IMR-90 (cell line): ENCODE results near the gene UTP4. TPM values are rescaled to one million over a fixed set of nuclear protein-coding genes. Genes with fewer than 3 reads are reported as not detected.

Experiments used
- ATAC-seq: fragments of 200-7000 bp; cut with Tn5 transposase; 2 replicates; pipeline ENCODE4 v1.9.1; 2020; ENCODE audit warnings: low read depth, mild to moderate bottlenecking, moderate library complexity
- BruUV-seq: library from RNA; stranded (reverse); fragments of 400-500 nt; replicated peaks from 2 replicates; lab custom pipeline; 2021; lab: Mats Ljungman, UMichigan
- CTCF ChIA-PET: fragments of 300-600 bp; formaldehyde crosslinking; extraction: SDS; loops from one replicate; lab custom pipeline; 2021; ENCODE audit warnings: antibody characterized with exemption; lab: Yijun Ruan, JAX
- POLR2A ChIA-PET: fragments of 300-600 bp; sonication (Branson Sonifier 250); formaldehyde crosslinking; loops from one replicate; lab custom pipeline; 2022; ENCODE audit warnings: antibody characterized with exemption; ENCODE audit not compliant: unreplicated experiment; lab: Charles Lee
- DNase-seq: peaks from one replicate; pipeline ENCODE4 v3.0.0; 2013
- H2AFZ ChIP-seq: replicated peaks from 2 replicates; pipeline ENCODE3; 2013; ENCODE audit warnings: low read length, mild to moderate bottlenecking; ENCODE audit not compliant: poor library complexity
- H2AK5ac ChIP-seq: 2 replicates; pipeline ENCODE4 v1.6.1; 2013; ENCODE audit warnings: low read depth, low read length, inconsistent platforms
- H2AK9ac ChIP-seq: replicated peaks from 2 replicates; pipeline ENCODE3; 2013; ENCODE audit warnings: mild to moderate bottlenecking, low read depth, low read length, moderate library complexity; ENCODE audit not compliant: poor library complexity
- H2BK120ac ChIP-seq: 2 replicates; pipeline ENCODE4 v1.6.1; 2013; ENCODE audit warnings: low read depth, low read length, inconsistent platforms
- H2BK15ac ChIP-seq: 3 replicates; pipeline ENCODE4 v1.6.1; 2013; ENCODE audit warnings: low read depth, low read length, inconsistent platforms
- H2BK20ac ChIP-seq: 2 replicates; pipeline ENCODE4 v1.6.1; 2013; ENCODE audit warnings: low read depth, mild to moderate bottlenecking, inconsistent platforms, low read length, moderate library complexity
- H2BK5ac ChIP-seq: 2 replicates; pipeline ENCODE4 v1.6.1; 2013; ENCODE audit warnings: mild to moderate bottlenecking, low read depth, low read length, inconsistent platforms; ENCODE audit not compliant: poor library complexity, severe bottlenecking
- H3K14ac ChIP-seq: replicated peaks from 2 replicates; pipeline ENCODE4 v1.6.1; 2013; ENCODE audit warnings: low read depth, low read length, inconsistent platforms
- H3K18ac ChIP-seq: 2 replicates; pipeline ENCODE4 v1.6.1; 2013; ENCODE audit warnings: low read depth, low read length, control low read depth
- H3K23ac ChIP-seq: 2 replicates; pipeline ENCODE4 v1.6.1; 2013; ENCODE audit warnings: low read depth, low read length, inconsistent platforms
- H3K27ac ChIP-seq: 2 replicates; pipeline ENCODE4 v1.5.1; 2013; ENCODE audit warnings: mild to moderate bottlenecking, control low read depth, low read length; ENCODE audit not compliant: insufficient read depth
- H3K27me3 ChIP-seq: 2 replicates; pipeline ENCODE4 v1.6.1; 2013; ENCODE audit warnings: low read length; ENCODE audit not compliant: control insufficient read depth, insufficient read depth
- H3K36me3 ChIP-seq: 2 replicates; pipeline ENCODE4 v1.6.1; 2013; ENCODE audit warnings: low read length, mixed read lengths; ENCODE audit not compliant: control insufficient read depth, insufficient read depth
- H3K4ac ChIP-seq: 2 replicates; pipeline ENCODE4 v1.6.1; 2013; ENCODE audit warnings: low read depth, low read length, inconsistent platforms
- H3K4me1 ChIP-seq: 2 replicates; pipeline ENCODE4 v1.6.1; 2013; ENCODE audit warnings: low read length, mixed read lengths; ENCODE audit not compliant: control insufficient read depth, insufficient read depth
- H3K4me2 ChIP-seq: 2 replicates; pipeline ENCODE4 v1.6.1; 2013; ENCODE audit warnings: low read depth, mild to moderate bottlenecking, control low read depth, low read length, moderate library complexity
- H3K4me3 ChIP-seq: 2 replicates; pipeline ENCODE4 v1.5.1; 2013; ENCODE audit warnings: low read depth, mild to moderate bottlenecking, control low read depth, low read length, moderate library complexity; ENCODE audit not compliant: insufficient read depth
- H3K56ac ChIP-seq: 2 replicates; pipeline ENCODE4 v1.6.1; 2013; ENCODE audit warnings: low read length, inconsistent platforms; ENCODE audit not compliant: insufficient read depth; ENCODE audit errors: extremely low read depth
- H3K79me1 ChIP-seq, 2 experiments: 2 replicates each; pipeline ENCODE4 v1.6.1; 2013; ENCODE audit warnings: low read length in 2 of 2, inconsistent platforms in 1 of 2, low read depth in 1 of 2
- H3K9ac ChIP-seq: 2 replicates; pipeline ENCODE4 v1.6.1; 2013; ENCODE audit warnings: low read depth, low read length, control low read depth
- H3K9me1 ChIP-seq: 2 replicates; pipeline ENCODE4 v1.6.1; 2013; ENCODE audit warnings: low read length, inconsistent platforms; ENCODE audit not compliant: insufficient read depth
- H3K9me3 ChIP-seq: 2 replicates; pipeline ENCODE4 v1.6.1; 2013; ENCODE audit warnings: low read length; ENCODE audit not compliant: control insufficient read depth, insufficient read depth
- H4K20me1 ChIP-seq: 2 replicates; pipeline ENCODE4 v1.6.1; 2013; ENCODE audit warnings: low read length, inconsistent platforms; ENCODE audit not compliant: insufficient read depth
- H4K5ac ChIP-seq: 2 replicates; pipeline ENCODE4 v1.6.1; 2013; ENCODE audit warnings: mild to moderate bottlenecking, low read depth, low read length, control low read depth
- H4K8ac ChIP-seq, 2 experiments: 2 replicates each; pipeline ENCODE4 v1.6.1; 2013; ENCODE audit warnings: low read depth in 2 of 2, low read length in 2 of 2, control low read depth in 1 of 2, inconsistent platforms in 1 of 2
- H4K91ac ChIP-seq: 2 replicates; pipeline ENCODE4 v1.6.1; 2013; ENCODE audit warnings: low read depth, low read length, inconsistent platforms; ENCODE audit not compliant: insufficient read depth
- BHLHE40 ChIP-seq: fragments of 150-350 bp; IDR thresholded peaks from 2 replicates; pipeline ENCODE4 v1.6.1; 2016; ENCODE audit warnings: mild to moderate bottlenecking, low read depth, low read length
- CEBPB ChIP-seq: IDR thresholded peaks from 2 replicates; pipeline ENCODE4 v1.6.1; 2012; ENCODE audit warnings: low read depth, low read length, improper control_type of control experiment
- CHD1 ChIP-seq: IDR thresholded peaks from 2 replicates; pipeline ENCODE4 v1.6.1; 2012; ENCODE audit warnings: low read depth, low read length, improper control_type of control experiment
- CTCF ChIP-seq: conservative IDR thresholded peaks from 2 replicates; pipeline ENCODE4 v1.5.1; 2012; ENCODE audit warnings: mild to moderate bottlenecking, low read depth, low read length, improper control_type of control experiment
- ELK1 ChIP-seq: fragments of 150-350 bp; IDR thresholded peaks from 2 replicates; pipeline ENCODE4 v1.6.1; 2016; ENCODE audit warnings: low read depth, mild to moderate bottlenecking, low read length, moderate library complexity, borderline replicate concordance
- FOS ChIP-seq: fragments of 150-350 bp; IDR thresholded peaks from 2 replicates; pipeline ENCODE4 v1.6.1; 2016; ENCODE audit warnings: low read depth, low read length
- MAFK ChIP-seq: IDR thresholded peaks from 2 replicates; pipeline ENCODE4 v1.6.1; 2012; ENCODE audit warnings: low read depth, low read length, improper control_type of control experiment
- MAZ ChIP-seq: IDR thresholded peaks from 2 replicates; pipeline ENCODE4 v1.6.1; 2012; ENCODE audit warnings: low read depth, mild to moderate bottlenecking, low read length, improper control_type of control experiment, moderate library complexity, borderline replicate concordance
- MXI1 ChIP-seq: IDR thresholded peaks from 2 replicates; pipeline ENCODE4 v1.6.1; 2012; ENCODE audit warnings: low read depth, mild to moderate bottlenecking, low read length, moderate library complexity, borderline replicate concordance
- NFE2L2 ChIP-seq: fragments of 150-350 bp; IDR thresholded peaks from 2 replicates; pipeline ENCODE4 v1.6.1; 2016; ENCODE audit warnings: low read depth, mild to moderate bottlenecking, low read length
- POLR2A ChIP-seq: IDR thresholded peaks from 2 replicates; pipeline ENCODE4 v1.6.1; 2012; ENCODE audit warnings: mild to moderate bottlenecking, low read depth, low read length
- RAD21 ChIP-seq: IDR thresholded peaks from 2 replicates; pipeline ENCODE4 v1.6.1; 2012; ENCODE audit warnings: low read length, improper control_type of control experiment
- RCOR1 ChIP-seq: IDR thresholded peaks from 2 replicates; pipeline ENCODE4 v1.6.1; 2012; ENCODE audit warnings: mild to moderate bottlenecking, low read length, improper control_type of control experiment; ENCODE audit not compliant: insufficient replicate concordance
- RFX5 ChIP-seq: IDR thresholded peaks from 2 replicates; pipeline ENCODE4 v1.8.0; 2012; ENCODE audit warnings: low read depth, mild to moderate bottlenecking, low read length, moderate library complexity
- SMC3 ChIP-seq: fragments of 150-350 bp; IDR thresholded peaks from 2 replicates; pipeline ENCODE4 v1.6.1; 2016; ENCODE audit warnings: low read depth, mild to moderate bottlenecking, antibody characterized with exemption, low read length, moderate library complexity
- USF2 ChIP-seq: fragments of 150-350 bp; IDR thresholded peaks from 2 replicates; pipeline ENCODE4 v1.6.1; 2017; ENCODE audit warnings: mild to moderate bottlenecking, antibody characterized with exemption, low read length, low read depth
- WGBS, 2 experiments: methylation state at CpG; one replicate each; pipeline versions ENCODE4 v1.1.5 to v1.1.7; 2013; ENCODE audit warnings: missing lambda C conversion rate in 2 of 2; ENCODE audit not compliant: insufficient read length in 1 of 2; ENCODE audit errors: extremely low coverage in 2 of 2; 5-methylcytosine and 5-hydroxymethylcytosine counted together
- dilution Hi-C: fragments of 300-500 bp; cut with HindIII; formaldehyde crosslinking; loops from one replicate; pipeline ENCODE4 v1.14.3; 2018; ENCODE audit warnings: low sequenced_read_pairs; ENCODE audit not compliant: unreplicated experiment
- in situ Hi-C: fragments of 300-500 bp; cut with MboI; formaldehyde crosslinking; loops from 3 replicates; pipeline ENCODE4 v1.14.3; 2019; ENCODE audit warnings: low sequenced_read_pairs, inconsistent platforms, mixed read lengths
- intact Hi-C: fragments of 100-400 bp; cut with micrococcal nuclease; formaldehyde crosslinking; loops from 2 replicates; pipeline ENCODE4 v1.10.0; 2022
- polyA plus RNA-seq, 3 experiments: library from polyadenylated mRNA; depleted of rRNA; stranded (reverse); fragments of >200 nt; gene quantifications; 2 replicates each; pipeline ENCODE4 v1.2.3, GENCODE V29; 2012; ENCODE audit warnings: low replicate concordance in 1 of 3
- total RNA-seq: library from RNA; depleted of rRNA; stranded (reverse); fragments of >200 nt; gene quantifications from 2 replicates; pipeline ENCODE4 v1.2.3, GENCODE V29; 2012

The UTP4 gene
- total and polyA plus RNA-seq, 2 of the 4 experiments (the other 2 are of a cell fraction) = 32.1 to 61.8 TPM

- Histone ChIP-seq H3K27ac (no peak overlapping the region), H2AK5ac (no peak overlapping the region), H3K4me2 (no peak overlapping the region), H4K8ac (no peak overlapping the region), H2BK20ac (no peak overlapping the region), H3K36me3 (peaks cover 12% of the 10 kb centered on the region), H4K91ac (no peak overlapping the region), H4K5ac (no peak overlapping the region), H3K27me3 (no peaks in the 10 kb centered on the region), H3K4ac (no peak overlapping the region), H2BK5ac (no peak overlapping the region), H4K20me1 (peaks cover 29% of the 10 kb centered on the region), H3K79me1 (peaks cover 0 to 22% of the 10 kb centered on the region in 2 experiments; a peak in 2 of 4 replicates), H3K4me3 (no peak overlapping the region), H3K18ac (no peak overlapping the region), H2BK15ac (no peak overlapping the region), H3K4me1 (peaks cover 4% of the 10 kb centered on the region; the same call in 1 of the 2 replicates), H3K23ac (no peak overlapping the region), H3K9me3 (no peaks in the 10 kb centered on the region), H3K14ac (no peak overlapping the region), H3K9me1 (0 out of 2 replicates have a peak, but pooled peaks cover 5% of the 10 kb centered on the region), H3K56ac (no peak overlapping the region), H3K9ac (no peak overlapping the region), H2AFZ (no peak overlapping the region), H2BK120ac (no peak overlapping the region), H2AK9ac (no peak overlapping the region)
- POLR2A ChIA-PET = no interaction called here
- ATAC-seq (no peak), DNase-seq (no peak)
- TF ChIP-seq NFE2L2 (no peak), CTCF (no peak), RAD21 (no peak), SMC3 (no peak), CHD1 (no peak), FOS (no peak), POLR2A (no peak), ELK1 (no peak), RCOR1 (no peak), BHLHE40 (no peak), MXI1 (no peak), RFX5 (no peak), MAZ (no peak), MAFK (no peak), CEBPB (no peak), USF2 (no peak)
- CTCF ChIA-PET = no interaction called here
- no TSS peak for BruUV-seq
- 83% methylated on average over 2 of the region's 4 CpGs; no CpG with 5 or more reads in 1 of the 2 experiments for WGBS, 2 experiments
- in situ Hi-C loops (no loop called here), dilution Hi-C loops (no loop called here), intact Hi-C loops (no loop called here)
Measured at GRCh38 chr16:69108905-69109252, 23.6 kb upstream of the UTP4 start.
